ENCODE results near the gene TFE3. TPM values are rescaled to one million over a fixed set of nuclear protein-coding genes. Genes with fewer than 3 reads are reported as not detected.

Gene TFE3
- total RNA-seq, 1 experiment from 2014 or later, result 35.1 TPM

DNA sequence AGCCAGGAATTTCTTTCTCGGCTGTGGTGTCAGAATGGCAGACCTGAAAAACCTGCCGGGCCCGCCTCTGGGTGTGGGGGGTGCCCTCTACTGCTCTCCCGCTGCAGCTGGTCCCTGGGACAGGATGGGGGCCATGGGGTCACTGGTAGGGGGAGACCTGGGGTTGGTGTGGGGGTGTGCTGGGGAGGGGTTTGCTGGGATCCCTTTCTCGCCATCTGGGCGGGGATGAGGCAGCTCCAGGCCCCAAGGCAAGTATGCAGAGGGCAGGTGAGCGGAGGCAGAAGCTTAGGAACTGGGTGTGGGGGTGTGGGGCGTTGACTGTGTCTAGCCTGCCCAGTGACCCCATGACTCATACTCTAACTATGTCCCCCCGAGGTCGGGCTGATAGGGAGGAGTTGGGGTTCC lies 16.5 kb upstream of the TFE3 start:
- intact Hi-C loops (cut with micrococcal nuclease; ENCODE audit: unreplicated experiment), result no loop called here
- BruUV-seq (replicated peaks), result no TSS peak

DNA sequence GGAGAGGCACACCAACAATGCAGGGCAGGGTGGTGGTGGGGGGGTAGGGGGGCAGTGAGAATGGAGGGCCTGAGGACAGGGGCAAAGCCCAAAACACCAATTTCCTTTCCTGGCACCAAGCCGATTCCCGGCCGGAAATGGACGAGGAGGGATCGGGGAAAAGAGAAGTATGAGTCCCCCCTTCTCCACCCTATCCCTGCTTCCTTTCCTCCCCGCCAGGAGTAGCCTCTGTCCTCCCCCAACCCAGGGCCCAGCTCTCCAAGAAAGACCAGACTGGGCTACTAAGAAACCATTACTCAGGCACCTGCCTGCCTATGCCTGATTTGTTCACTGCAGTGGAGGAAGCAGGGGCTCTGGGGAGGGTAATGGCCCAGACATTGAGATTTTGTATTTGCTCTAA lies 16.0 kb upstream of the TFE3 start:
- Mint-ChIP-seq H3K27me3 (ENCODE audit: unreplicated experiment) (no peaks in the 10 kb centered on the region), H3K9me3 (ENCODE audit: low read depth, unreplicated experiment) (peaks cover 2% of the 10 kb centered on the region)

More for the DNA sequence above, 16.5 kb upstream of the TFE3 start:
- Mint-ChIP-seq H3K4me1 (ENCODE audit: low read depth, unreplicated experiment) (peaks cover 16% of the 10 kb centered on the region), H3K36me3 (ENCODE audit: insufficient read depth, unreplicated experiment) (peaks cover 26% of the 10 kb centered on the region), H3K27ac (ENCODE audit: unreplicated experiment) (peak overlapping the region; percentile 74), H3K9me3 (ENCODE audit: low read depth, unreplicated experiment) (no peaks in the 10 kb centered on the region), H3K4me3 (ENCODE audit: low read depth, unreplicated experiment) (peak overlapping the region; percentile 88), H3K27me3 (ENCODE audit: unreplicated experiment) (no peaks in the 10 kb centered on the region)
- DNase-seq, result peak; percentile 64
- no peak for TF ChIP-seq CTCF (IDR thresholded peaks at IDR 0.05; ENCODE audit: unreplicated experiment)
- CTCF ChIA-PET, result interaction anchor here (0.7 to 0.9 kb wide), 2 partner anchors 10 to 96 kb away, joined by 3 read pairs; no protein-coding TSS in a partner anchor

DNA sequence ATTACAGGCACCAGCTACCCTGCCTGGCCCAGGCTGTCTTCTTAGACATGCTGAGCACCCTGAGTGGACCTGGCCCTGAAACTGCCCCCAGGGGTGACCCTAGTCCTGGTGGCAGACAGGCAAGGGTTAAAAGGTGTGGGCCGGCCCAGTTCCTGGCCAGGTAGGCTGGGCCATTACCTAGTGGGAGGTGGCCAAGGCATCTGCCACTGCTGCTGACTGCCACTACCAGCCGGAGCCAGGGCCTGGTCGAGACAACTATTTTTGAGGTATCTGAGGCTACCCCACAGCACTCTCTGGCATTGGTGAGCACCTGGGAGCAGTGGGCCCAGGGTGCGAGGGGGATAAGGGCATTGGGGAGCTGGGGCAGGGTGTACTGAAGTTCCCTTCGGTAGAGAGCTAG lies 15.6 kb upstream of the TFE3 start, which contains the start of gene CCDC120:
Gene CCDC120, plus strand, starts transcription at position 206 of the 400 bp plus-strand sequence. CDS start 3,043 bp downstream, outside the sequence.
- Mint-ChIP-seq H3K4me3 (ENCODE audit: low read depth, unreplicated experiment) (peak within 1 kb of the TSS; percentile 88), H3K4me1 (ENCODE audit: low read depth, unreplicated experiment) (peaks cover 25% of the 10 kb centered on the region), H3K9me3 (ENCODE audit: low read depth, unreplicated experiment) (peaks cover 2% of the 10 kb centered on the region), H3K27me3 (ENCODE audit: unreplicated experiment) (no peaks in the 10 kb centered on the region), H3K27ac (ENCODE audit: unreplicated experiment) (peak within 1 kb of the TSS; percentile 74), H3K36me3 (ENCODE audit: insufficient read depth, unreplicated experiment) (peaks cover 28% of the 10 kb centered on the region)
- BruUV-seq (replicated peaks), result no TSS peak
- TF ChIP-seq CTCF (IDR thresholded peaks at IDR 0.05; ENCODE audit: unreplicated experiment), result no peak
- peak; percentile 67 for DNase-seq
- intact Hi-C loops (cut with micrococcal nuclease; ENCODE audit: unreplicated experiment), result loop anchor here (1.0 kb wide), 1 partner anchor 15 kb away; the partner anchor contains the start of gene TFE3
- CTCF ChIA-PET, result interaction anchor here (0.7 to 0.9 kb wide), 2 partner anchors 11 to 97 kb away, joined by 3 read pairs; no protein-coding TSS in a partner anchor

More for the DNA sequence above, 16.0 kb upstream of the TFE3 start:
- peak overlapping the region; percentile 74 for H3K27ac Mint-ChIP-seq (ENCODE audit: unreplicated experiment)
- DNase-seq, result peak; percentile 11
- peak overlapping the region; percentile 88 for H3K4me3 Mint-ChIP-seq (ENCODE audit: low read depth, unreplicated experiment)
- TSS peak; percentile 34 for BruUV-seq (replicated peaks)
- H3K4me1 Mint-ChIP-seq (ENCODE audit: low read depth, unreplicated experiment), result peaks cover 21% of the 10 kb centered on the region
- H3K36me3 Mint-ChIP-seq (ENCODE audit: insufficient read depth, unreplicated experiment), result peaks cover 26% of the 10 kb centered on the region
- CTCF ChIA-PET, result interaction anchor here (0.7 to 0.9 kb wide), 2 partner anchors 11 to 97 kb away, joined by 3 read pairs; no protein-coding TSS in a partner anchor
- TF ChIP-seq CTCF (IDR thresholded peaks at IDR 0.05; ENCODE audit: unreplicated experiment), result no peak
- intact Hi-C loops (cut with micrococcal nuclease; ENCODE audit: unreplicated experiment), result no loop called here

DNA sequence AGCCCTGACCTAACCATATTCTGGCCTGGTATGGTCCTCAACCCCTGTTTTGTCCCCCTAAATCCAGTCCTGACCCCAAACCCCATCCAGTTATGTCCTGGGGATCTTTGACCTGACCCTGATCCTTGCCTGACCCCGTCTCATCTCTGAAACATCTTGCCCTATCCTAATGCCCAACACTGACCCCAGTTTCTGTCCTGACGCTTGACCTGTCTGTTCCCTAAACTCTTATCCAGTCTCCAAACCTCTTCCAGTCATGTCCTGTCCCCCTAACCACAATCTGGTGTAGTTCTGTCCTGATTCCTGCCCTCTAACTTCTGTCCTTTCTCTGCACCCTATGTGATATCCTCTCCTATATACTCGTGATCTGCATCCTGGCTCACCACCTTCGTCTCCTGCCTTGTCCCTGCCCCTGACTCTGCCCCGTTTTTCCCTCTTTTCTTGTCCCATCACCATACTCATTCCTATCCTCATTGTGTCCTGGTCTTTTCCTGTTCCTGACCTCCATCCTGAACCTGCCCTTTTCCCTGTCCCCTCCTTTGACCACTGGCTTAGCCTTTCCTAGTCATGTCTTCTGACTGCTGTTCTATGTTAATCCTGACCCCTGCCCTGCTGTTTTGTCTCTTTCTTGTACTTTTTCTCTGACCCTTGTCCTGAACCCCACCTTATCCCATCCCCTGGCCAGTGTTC lies 11.1 kb upstream of the TFE3 start:
- no peak for TF ChIP-seq CTCF (IDR thresholded peaks at IDR 0.05; ENCODE audit: unreplicated experiment)
- H3K36me3 Mint-ChIP-seq (ENCODE audit: insufficient read depth, unreplicated experiment), result peaks cover 27% of the 10 kb centered on the region
- no peaks in the 10 kb centered on the region for H3K27me3 Mint-ChIP-seq (ENCODE audit: unreplicated experiment)
- CTCF ChIA-PET, result no interaction called here
- H3K4me1 Mint-ChIP-seq (ENCODE audit: low read depth, unreplicated experiment), result peaks cover 30% of the 10 kb centered on the region
- H3K27ac Mint-ChIP-seq (ENCODE audit: unreplicated experiment), result peak overlapping the region; percentile 89
- peaks cover 2% of the 10 kb centered on the region for H3K9me3 Mint-ChIP-seq (ENCODE audit: low read depth, unreplicated experiment)
- intact Hi-C loops (cut with micrococcal nuclease; ENCODE audit: unreplicated experiment), result no loop called here
- DNase-seq, result no peak
- peak overlapping the region; percentile 72 for H3K4me3 Mint-ChIP-seq (ENCODE audit: low read depth, unreplicated experiment)
- no TSS peak for BruUV-seq (replicated peaks)
